ENCODE results near the gene PELI2.

The PELI2 gene

DNA sequence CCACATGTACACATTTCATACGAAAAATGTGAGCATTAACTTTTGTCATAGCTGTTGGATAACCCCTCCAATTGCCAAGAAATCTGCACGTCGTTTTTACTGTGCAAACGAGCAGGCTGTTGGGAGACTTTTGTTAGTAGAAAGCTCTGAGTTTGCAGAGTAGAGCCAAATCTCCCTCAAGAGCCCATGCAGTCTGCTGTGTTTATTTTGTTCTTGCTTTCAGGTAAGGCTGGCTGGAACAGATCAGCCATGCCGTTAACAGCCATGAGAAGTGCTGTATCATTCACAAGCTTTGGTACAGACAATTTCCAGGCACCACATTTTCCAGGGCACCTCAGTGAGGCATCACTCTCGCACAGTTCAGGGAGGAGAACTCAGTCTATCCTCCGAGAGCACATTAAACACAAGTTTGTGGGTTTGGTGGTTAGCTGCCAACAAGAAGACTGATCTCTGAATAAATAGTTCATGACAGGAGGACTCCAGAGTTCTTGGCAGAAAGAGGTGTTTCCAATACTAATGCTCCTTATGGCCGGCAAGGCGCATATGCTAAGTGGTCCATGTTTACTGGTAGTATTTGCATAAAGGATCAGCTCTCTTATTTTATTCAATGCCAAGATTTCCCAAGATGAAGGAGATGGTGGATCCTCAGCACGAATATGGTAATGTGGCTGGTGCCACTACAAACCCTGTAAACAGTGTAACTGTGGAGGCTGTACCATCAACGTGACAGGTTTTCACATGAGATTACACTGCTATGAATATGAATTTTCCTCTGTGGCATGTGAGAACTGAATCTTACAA is 30.3 kb upstream of the PELI2 start:
- TF ChIP-seq, protein P1, sequence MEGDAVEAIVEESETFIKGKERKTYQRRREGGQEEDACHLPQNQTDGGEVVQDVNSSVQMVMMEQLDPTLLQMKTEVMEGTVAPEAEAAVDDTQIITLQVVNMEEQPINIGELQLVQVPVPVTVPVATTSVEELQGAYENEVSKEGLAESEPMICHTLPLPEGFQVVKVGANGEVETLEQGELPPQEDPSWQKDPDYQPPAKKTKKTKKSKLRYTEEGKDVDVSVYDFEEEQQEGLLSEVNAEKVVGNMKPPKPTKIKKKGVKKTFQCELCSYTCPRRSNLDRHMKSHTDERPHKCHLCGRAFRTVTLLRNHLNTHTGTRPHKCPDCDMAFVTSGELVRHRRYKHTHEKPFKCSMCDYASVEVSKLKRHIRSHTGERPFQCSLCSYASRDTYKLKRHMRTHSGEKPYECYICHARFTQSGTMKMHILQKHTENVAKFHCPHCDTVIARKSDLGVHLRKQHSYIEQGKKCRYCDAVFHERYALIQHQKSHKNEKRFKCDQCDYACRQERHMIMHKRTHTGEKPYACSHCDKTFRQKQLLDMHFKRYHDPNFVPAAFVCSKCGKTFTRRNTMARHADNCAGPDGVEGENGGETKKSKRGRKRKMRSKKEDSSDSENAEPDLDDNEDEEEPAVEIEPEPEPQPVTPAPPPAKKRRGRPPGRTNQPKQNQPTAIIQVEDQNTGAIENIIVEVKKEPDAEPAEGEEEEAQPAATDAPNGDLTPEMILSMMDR (IDR thresholded peaks at IDR 0.05; ENCODE audit: control insufficient read depth, extremely low read depth, insufficient read depth) = no peak
- no peak overlapping the region for H3K4me3 ChIP-seq (ENCODE audit: low read depth, low read length)
- DNase-seq (ENCODE audit: low read depth) = no peak

- DNase-seq (ENCODE audit: low read depth) = no peak
- TF ChIP-seq, protein P1 (IDR thresholded peaks at IDR 0.05; ENCODE audit: control insufficient read depth, extremely low read depth, insufficient read depth) = no peak
- H3K4me3 ChIP-seq (ENCODE audit: low read depth, low read length) = no peak overlapping the region
Measured at GRCh38 chr14:56088941-56089340, 29.3 kb upstream of the PELI2 start.

GRCh38 chr14:56092763-56093162 is 25.4 kb upstream of the PELI2 start:
- no peak for DNase-seq (ENCODE audit: low read depth)
- no peak overlapping the region for H3K4me3 ChIP-seq (ENCODE audit: low read depth, low read length)
- TF ChIP-seq, protein P1 (IDR thresholded peaks at IDR 0.05; ENCODE audit: control insufficient read depth, extremely low read depth, insufficient read depth) = no peak

DNA sequence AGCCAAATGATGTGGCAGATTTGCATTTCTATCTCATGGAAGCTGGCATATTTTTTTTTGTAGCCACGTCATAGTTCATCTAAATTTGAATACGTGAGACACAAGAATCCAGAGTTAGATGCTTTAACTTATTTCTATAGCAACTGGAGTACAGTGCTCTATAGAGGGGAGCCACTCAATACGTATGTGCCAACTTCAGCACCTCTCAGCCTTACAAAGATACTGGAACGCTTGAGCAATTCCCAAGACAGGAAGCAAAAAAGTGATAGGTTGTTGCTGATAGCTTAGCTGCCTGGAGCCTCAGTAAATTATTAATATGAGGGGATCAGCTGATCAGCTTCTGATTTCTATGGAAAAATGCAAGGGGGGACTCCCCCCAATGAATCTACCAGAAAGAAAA is 24.1 kb upstream of the PELI2 start:
- no peak overlapping the region for H3K4me3 ChIP-seq (ENCODE audit: low read depth, low read length)

GRCh38 chr14:56098021-56098420 is 20.2 kb upstream of the PELI2 start:
- no peak for DNase-seq (ENCODE audit: low read depth)
- H3K4me3 ChIP-seq (ENCODE audit: low read depth, low read length) = no peak overlapping the region
- TF ChIP-seq, protein P1 (IDR thresholded peaks at IDR 0.05; ENCODE audit: control insufficient read depth, extremely low read depth, insufficient read depth) = no peak

More for the DNA sequence above, 24.1 kb upstream of the PELI2 start:
- TF ChIP-seq, protein P1 (IDR thresholded peaks at IDR 0.05; ENCODE audit: control insufficient read depth, extremely low read depth, insufficient read depth) = no peak
- no peak for DNase-seq (ENCODE audit: low read depth)

DNA sequence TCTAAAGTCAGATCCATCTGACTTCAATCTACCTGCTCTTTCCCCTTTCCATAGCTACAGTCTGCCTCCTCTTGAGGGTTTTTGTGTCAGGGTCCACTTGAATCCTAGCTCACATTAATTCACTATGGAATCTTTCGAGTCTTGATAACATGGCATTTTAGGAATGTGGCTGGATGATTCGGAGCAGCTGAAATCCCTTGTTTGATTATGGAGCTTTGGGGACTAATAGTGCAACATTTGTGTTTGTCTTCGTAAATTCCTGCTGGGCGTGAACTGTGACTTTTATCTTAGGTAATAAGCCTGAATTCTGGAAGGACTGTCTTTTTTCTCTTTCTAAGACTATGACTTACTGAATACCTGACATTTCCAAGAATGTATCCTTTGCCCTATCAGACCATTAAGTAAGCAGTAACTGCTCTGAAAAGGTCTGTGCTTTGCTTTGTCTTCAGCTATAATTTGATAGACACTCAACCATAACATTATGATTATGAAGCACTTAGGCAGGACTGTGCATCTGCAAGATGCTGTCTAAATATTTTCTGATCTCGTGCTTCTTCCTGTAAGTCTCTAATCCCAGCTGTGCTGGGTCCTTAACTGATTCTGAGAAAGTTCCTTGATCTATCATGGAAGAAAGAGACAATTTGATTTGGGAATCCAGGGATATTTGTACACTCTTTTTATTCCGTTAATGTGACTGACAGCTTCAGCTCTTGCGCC is 19.0 kb upstream of the PELI2 start:
- no peak for DNase-seq (ENCODE audit: low read depth)
- TF ChIP-seq, protein P1 (IDR thresholded peaks at IDR 0.05; ENCODE audit: control insufficient read depth, extremely low read depth, insufficient read depth) = no peak
- H3K4me3 ChIP-seq (ENCODE audit: low read depth, low read length) = no peak overlapping the region
